GM18517 (cell line): ENCODE results near the gene PLA2G2C.
"Not testable (repeated sequence)": the region's sequence is repeated elsewhere in the genome, so short reads cannot be mapped to it uniquely, and the experiment has no call there.

Source experiments
- ATAC-seq: cut with Tn5 transposase; IDR thresholded peaks from one replicate; pipeline ENCODE4 v1.9.1; 2021; ENCODE audit warnings: mild to moderate bottlenecking, moderate library complexity; ENCODE audit not compliant: unreplicated experiment

PLA2G2C gene

DNA sequence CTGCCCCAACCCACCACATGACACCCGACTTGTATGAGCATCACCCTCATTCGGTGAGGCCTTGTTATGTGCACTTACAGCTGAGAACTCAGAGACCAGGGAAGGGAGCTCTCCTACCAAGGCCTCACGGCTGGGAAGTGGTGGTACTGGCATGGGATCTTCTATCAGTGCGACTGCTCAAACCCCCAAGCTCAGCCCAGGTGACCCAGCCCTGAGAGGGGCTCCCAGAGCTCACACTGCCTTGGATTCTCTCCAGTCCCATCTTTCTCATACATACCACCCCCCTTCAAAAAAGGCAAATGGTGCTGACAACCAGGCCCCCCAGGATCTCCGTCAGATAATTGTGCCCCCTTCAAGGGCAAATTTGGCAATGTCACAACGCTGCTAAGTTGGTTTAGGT is 48.0 kb downstream of the PLA2G2C start:
- ATAC-seq = no peak

DNA sequence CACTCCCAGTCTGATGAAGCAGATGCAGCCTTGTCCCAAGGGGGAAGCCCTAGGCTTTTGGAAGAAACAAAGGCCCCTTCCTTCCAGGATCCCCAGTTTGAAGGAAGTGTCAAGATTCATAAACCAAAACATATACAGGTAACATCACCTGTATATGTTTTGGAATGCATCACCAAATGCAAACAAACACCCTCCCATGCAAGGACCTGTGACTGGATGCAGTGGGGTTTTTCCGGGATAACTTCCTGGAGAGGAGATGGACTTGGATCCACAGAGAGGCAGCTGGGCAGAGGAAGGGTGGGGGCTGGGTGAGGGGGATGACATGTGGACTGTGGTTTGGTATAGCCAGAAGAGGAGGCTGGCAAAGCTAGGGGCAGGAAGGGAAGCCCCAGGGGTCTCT is 48.7 kb downstream of the PLA2G2C start:
- ATAC-seq = no peak

GRCh38 chr1:20137055-20137454 is 49.3 kb downstream of the PLA2G2C start:
- ATAC-seq = no peak

DNA sequence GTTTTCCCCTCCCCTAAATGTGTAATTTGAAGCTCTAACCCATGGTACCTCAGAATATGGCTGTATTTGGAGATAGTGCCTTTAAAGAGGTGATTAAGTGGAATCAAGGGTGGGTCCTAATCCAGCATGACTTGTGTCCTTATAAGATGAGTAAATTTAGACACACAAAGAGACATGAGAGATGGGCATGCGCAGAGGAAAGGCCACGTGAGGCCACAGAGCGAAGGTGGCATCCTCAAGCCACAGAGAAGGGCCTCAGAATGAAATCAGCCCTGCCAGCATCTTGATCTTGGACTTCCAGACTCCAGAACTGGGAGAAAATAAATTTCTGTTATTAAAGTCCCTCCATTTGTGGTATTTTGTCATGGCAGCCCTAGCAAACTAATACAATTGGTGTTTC is 50.1 kb downstream of the PLA2G2C start:
- no peak for ATAC-seq

- no peak for ATAC-seq
Observed at GRCh38 chr1:20134995-20135394, 51.3 kb downstream of the PLA2G2C start.

DNA sequence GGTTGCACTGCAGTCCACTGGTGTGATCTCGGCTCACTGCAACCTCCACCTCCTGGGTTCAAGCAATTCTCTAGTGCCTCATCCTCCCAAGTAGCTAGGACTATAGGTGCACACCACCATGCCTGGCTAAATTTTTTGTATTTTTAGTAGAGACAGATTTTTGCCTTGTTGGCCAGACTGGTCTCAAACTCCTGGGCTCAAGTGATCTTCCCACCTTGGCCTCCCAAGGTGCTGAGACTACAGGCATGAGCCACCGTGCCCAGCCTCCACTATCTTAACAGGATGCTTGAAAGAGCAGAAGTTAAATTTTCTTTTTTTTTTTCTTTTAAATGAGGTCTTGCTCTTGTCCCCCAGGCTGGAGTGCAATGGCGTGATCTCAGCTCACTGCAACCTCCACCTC is 55.8 kb downstream of the PLA2G2C start:
- not testable (repeated sequence) for ATAC-seq

DNA sequence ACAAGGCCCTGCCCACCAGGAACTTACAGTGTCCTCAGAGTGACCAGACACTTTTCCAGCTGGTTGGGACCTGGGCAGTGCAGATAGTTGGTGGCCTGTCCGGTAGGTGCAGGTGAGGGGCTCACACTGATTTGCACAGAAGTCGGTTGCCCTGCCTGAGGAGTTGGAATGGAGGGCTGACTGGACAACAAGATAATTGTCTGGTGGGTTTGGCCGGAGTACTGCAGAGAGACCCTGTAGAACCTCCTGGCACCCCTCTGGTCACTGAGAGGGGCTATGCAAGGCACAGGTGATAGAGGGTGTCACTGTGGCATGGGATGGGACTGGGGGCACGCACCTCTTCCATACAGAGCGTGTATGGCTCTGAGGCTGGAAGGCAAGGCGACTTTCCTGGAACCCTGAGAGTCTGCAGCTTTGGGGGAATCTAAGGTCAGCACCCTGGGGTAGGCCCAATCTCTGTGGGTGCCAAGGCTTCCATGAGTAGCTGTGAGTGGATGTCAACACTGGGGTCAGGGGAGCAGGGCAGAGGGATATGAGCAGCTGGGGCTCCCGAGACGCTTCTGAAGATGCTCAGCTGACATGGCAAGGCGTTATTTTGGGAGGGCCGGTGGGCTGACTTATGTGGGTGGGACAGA is 59.4 kb downstream of the PLA2G2C start:
- ATAC-seq = no peak

- no peak for ATAC-seq
Observed at GRCh38 chr1:20126041-20126805, 60.1 kb downstream of the PLA2G2C start.

DNA sequence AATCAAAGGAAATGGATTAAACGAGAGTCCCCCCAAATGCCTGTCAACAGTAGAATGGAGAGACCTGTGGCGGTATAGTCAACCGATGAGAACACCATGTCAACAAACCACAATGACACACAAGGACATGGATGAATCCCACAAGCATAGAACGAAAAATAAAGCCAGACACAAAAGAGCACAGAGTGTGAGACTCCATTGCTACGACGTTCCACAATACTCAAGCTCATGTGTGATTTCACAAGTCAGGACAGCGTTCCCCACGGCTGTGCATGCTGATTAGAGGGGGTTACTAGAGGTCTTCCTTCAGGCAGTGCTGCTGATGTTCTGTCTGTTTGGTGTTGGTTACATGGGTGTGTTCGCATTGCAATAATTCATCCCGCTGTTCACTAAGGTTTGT is 61.2 kb downstream of the PLA2G2C start:
- ATAC-seq = no peak

GRCh38 chr1:20124456-20125057 is 61.8 kb downstream of the PLA2G2C start:
- no peak for ATAC-seq

DNA sequence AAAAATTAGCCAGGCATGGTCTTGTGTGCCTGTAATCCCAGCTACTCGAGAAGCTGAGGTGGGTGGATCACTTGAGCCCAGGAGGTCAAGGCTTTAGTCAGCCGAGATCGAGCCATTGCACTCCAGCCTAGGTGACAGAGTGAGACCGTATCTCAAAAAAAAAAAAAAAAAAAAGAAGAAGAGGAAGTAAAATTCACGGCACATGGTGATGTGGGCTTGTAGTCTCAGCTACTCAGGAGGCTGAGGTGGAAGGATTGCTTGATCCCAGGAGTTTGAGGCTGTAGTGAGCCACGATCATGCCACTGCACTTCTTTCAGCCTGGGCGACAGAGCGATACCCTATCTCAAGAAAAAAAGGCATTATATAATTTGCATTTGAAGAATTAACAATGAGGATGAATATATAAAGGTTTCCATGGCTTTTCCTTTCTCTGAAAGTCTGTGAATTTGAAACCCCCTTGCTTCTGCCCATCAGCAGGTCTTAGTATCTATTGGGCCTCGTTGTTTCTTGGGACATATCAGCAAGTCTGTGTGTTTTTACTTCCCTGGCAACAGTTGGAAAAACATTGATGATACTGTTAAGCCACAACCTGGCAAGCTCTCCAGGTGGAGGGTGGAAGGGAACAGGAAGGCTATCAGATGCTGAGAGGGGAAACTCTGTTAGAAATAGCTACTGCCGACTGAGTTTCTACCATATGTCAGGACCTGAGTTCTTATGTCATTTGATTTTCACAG is 62.4 kb downstream of the PLA2G2C start:
- no peak for ATAC-seq

- ATAC-seq = no peak
Observed at GRCh38 chr1:20120796-20121195, 65.5 kb downstream of the PLA2G2C start.

DNA sequence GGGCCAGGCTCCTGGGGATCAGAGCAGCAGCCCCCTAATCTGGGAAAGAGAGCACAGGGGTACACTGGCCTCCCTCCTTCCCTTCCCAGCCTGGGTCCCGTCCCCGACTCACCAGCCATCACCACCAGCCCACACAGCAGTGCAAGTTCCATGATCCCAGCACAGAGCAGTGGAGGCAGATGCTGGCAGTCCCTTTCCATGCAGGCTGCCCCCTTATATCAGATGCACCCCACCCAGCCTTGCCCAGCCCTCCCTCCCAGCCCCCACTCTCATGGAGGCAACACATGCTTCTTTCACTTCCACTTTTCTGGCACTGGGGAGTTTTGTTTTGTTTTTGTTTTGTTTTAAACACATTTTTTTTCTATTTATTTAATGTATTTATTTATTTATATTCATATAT is 67.0 kb downstream of the PLA2G2C start, which contains the start of gene PLA2G2D:
Gene PLA2G2D, minus strand, starts transcription at position 190 of the 400 bp plus-strand sequence. Its CDS starts 38 bp downstream, at position 152.
- ATAC-seq = no peak

DNA sequence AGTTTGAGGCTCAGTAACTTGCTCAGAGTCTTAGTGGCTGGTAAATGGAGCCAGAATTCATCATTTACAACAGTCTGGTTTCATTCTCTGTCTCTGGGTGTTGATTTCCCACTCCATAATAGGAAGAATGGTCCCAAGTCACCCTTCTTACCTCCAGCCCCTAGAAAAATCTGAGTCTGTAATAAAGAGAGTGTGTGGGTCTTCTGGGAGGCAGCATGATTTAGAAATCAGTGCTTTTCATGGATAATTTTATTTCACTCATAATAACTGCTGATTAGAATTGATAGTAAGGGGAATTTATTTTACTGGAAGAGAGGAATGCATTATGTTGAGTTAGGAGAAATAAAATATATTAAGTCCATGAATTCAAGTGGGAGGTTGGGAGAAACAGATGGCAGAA is 69.1 kb downstream of the PLA2G2C start:
- no peak for ATAC-seq

DNA sequence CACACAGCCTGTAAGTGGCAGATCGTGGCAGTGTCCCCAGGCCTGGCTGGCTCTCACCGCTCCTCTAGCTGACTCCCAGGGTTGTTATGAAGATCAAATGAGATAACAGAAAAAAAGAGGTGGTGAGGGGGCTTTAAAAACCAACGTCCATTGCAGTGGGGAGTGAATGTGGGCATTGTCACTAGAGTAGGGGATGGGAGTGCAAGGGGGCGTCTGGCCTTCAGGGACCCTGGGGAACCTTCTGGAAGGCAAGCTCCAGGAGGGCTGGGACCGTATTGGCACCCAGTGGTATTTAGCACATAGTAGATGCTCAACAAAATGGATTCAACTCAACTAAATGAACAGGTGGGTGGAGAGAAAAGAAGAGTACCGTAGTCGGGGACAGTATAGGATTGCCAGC is 70.4 kb downstream of the PLA2G2C start:
- ATAC-seq = no peak

DNA sequence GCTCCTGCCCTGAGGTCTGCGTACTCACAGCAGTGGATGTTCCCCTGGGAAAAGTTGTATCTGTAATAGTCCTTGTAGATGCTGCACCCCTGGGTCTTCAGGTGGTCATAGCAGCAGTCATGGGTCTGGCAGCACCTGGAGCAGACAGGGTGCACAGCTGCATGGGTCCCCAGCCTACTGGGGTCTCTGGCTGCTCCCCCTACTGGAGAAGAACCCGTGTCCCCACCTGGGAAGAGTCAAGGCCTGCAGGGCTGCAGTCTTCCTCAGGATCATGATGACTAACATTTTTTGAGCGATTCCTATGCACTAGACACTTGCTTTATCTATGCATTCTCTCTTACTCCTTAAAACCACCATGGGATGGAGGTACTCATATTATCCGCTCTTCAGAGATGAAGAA is 70.8 kb downstream of the PLA2G2C start:
- no peak for ATAC-seq

DNA sequence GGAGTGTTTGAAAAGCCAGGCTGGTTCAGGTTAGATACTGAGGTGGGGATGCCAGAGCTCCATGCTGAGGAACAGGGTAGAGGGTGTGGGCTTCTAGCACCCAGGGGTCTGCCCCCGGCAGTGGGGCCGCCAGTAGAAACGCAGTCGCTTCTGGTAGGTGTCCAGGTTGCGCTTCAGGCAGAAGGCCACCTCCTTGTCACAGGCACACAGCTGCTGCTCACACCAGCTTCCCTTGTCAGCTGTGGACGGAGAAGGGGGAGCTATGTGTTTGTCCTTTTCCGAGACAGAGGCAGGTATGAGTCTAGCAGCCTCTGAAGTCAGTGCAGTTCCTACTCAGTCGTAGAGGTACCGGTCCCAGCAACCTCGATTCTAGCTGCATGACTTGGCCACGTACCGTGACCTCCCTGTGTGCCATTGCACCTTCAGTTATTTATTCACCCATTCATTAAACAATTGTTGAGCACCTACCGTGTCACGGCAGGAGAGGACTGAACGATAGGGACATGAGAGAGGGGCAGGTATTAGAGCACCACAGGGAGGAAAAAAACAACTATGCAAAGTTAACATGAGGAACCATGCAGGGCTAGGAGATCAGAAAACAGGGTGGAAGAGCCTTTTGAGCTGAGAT is 72.2 kb downstream of the PLA2G2C start:
- ATAC-seq = no peak
